K562 (cell line): ENCODE data around the gene CD38. TPM values are rescaled to one million over a fixed set of nuclear protein-coding genes. Genes with fewer than 3 reads are reported as not detected.
A peak's percentile ranks its signal among the peaks of the same experiment; 100 is the strongest.

Experiments used
- ATAC-seq: fragments of 200-7000 bp; cut with Tn5 transposase; 3 replicates; pipeline ENCODE4 v1.9.1; 2020; ENCODE audit warnings: moderate library complexity
- BruUV-seq: library from RNA; stranded (reverse); fragments of 400-500 nt; replicated peaks from 2 replicates; lab custom pipeline; 2021; lab: Mats Ljungman, UMichigan
- CTCF ChIA-PET: fragments of 300-600 bp; formaldehyde crosslinking; extraction: SDS; loops from one replicate; lab custom pipeline; 2021; ENCODE audit warnings: low intra/inter-chr PET ratio; lab: Yijun Ruan, JAX
- POLR2A ChIA-PET: fragments of 300-600, 350-650 bp; sonication (Branson Sonifier 250); formaldehyde crosslinking; extraction: SDS; loops from one replicate; lab custom pipeline; 2021; ENCODE audit warnings: antibody characterized with exemption, inconsistent platforms; lab: Yijun Ruan, JAX
- DNase-seq, 4 experiments: peaks; one replicate each; pipeline versions ENCODE4 v3.0.0 to v3.0.0-alpha.2; 2011 to 2018; ENCODE audit warnings: low spot score in 3 of 4, mixed read lengths in 3 of 4; ENCODE audit errors: extremely low read depth in 1 of 4
- FAIRE-seq: peaks from 2 replicates; lab custom pipeline; 2011; peaks lifted over from hg19 to GRCh38; lab: Jason Lieb, UNC
- H2AFZ ChIP-seq: 2 replicates; pipeline ENCODE4 v1.6.0; 2011; ENCODE audit warnings: low read depth, low read length, control low read depth, inconsistent platforms
- H3K27ac ChIP-seq: fragments of 200-600 bp; 3 replicates; pipeline ENCODE4 v1.8.0; 2011; ENCODE audit warnings: low read depth, mild to moderate bottlenecking, control low read depth, inconsistent platforms, low read length, moderate library complexity, mixed read lengths; ENCODE audit errors: extremely low read depth
- H3K27me3 ChIP-seq, 2 experiments: fragments of 300-600 bp in 1 of 2; 2 replicates in 1 of 2; 3 replicates in 1 of 2; pipeline versions ENCODE4 v1.6.0 to v1.8.0; 2011; ENCODE audit warnings: inconsistent platforms in 2 of 2, low read length in 2 of 2, mild to moderate bottlenecking in 1 of 2, mixed read lengths in 1 of 2, moderate library complexity in 1 of 2; ENCODE audit not compliant: control insufficient read depth in 2 of 2, insufficient read depth in 2 of 2
- H3K36me3 ChIP-seq: fragments of 300-600 bp; 3 replicates; pipeline ENCODE4 v1.8.0; 2011; ENCODE audit warnings: mild to moderate bottlenecking, low read length, inconsistent platforms; ENCODE audit not compliant: control insufficient read depth, insufficient read depth
- H3K4me1 ChIP-seq, 2 experiments: fragments of 200-600 bp in 1 of 2; replicated peaks in 1 of 2; 2 replicates in 1 of 2; 3 replicates in 1 of 2; pipeline versions ENCODE4 v1.5.1 to v1.8.0; 2011; ENCODE audit warnings: inconsistent platforms in 2 of 2, low read length in 2 of 2, mild to moderate bottlenecking in 1 of 2, mixed read lengths in 1 of 2, moderate library complexity in 1 of 2; ENCODE audit not compliant: control insufficient read depth in 2 of 2, insufficient read depth in 2 of 2
- H3K4me2 ChIP-seq: 2 replicates; pipeline ENCODE4 v1.6.1; 2011; ENCODE audit warnings: low read length, control low read depth, inconsistent platforms, mixed read lengths; ENCODE audit not compliant: insufficient read depth
- H3K4me3 ChIP-seq: fragments of 200-600 bp; sonication (generic), shearing (Covaris generic); 2 replicates; pipeline ENCODE4 v1.5.1; 2016; ENCODE audit warnings: control low read depth, inconsistent platforms
- H3K79me2 ChIP-seq: fragments of 200-600 bp; 3 replicates; pipeline ENCODE4 v1.8.0; 2011; ENCODE audit warnings: low read length, inconsistent platforms; ENCODE audit not compliant: control insufficient read depth, insufficient read depth
- H3K9ac ChIP-seq, 2 experiments: 2 replicates each; pipeline versions ENCODE4 v1.6.0 to v1.6.1; 2011; ENCODE audit warnings: low read depth in 2 of 2, low read length in 2 of 2, control low read depth in 1 of 2, inconsistent platforms in 1 of 2, mild to moderate bottlenecking in 1 of 2, mixed read lengths in 1 of 2; ENCODE audit not compliant: insufficient read depth in 1 of 2
- H3K9me1 ChIP-seq: one replicate; pipeline ENCODE4 v1.6.0; 2011; ENCODE audit warnings: inconsistent platforms, mild to moderate bottlenecking, low read length, moderate library complexity; ENCODE audit not compliant: control insufficient read depth, insufficient read depth
- H3K9me3 ChIP-seq: replicated peaks from 2 replicates; pipeline ENCODE4 v1.5.1; 2011; ENCODE audit warnings: low read depth, low read length, inconsistent platforms; ENCODE audit not compliant: control insufficient read depth, insufficient read depth
- H4K20me1 ChIP-seq: replicated peaks from 2 replicates; pipeline ENCODE4 v1.6.1; 2011; ENCODE audit warnings: low read length, inconsistent platforms, mixed read lengths; ENCODE audit not compliant: control insufficient read depth, insufficient read depth
- CHD2 ChIP-seq: IDR thresholded peaks from 2 replicates; pipeline ENCODE4 v1.6.1; 2011; ENCODE audit warnings: low read depth, low read length
- COPS2 ChIP-seq: fragments of 450-650 bp; conservative IDR thresholded peaks from 2 replicates; pipeline ENCODE4 v1.6.1; 2016; ENCODE audit warnings: mild to moderate bottlenecking, moderate library complexity
- CTCF ChIP-seq, 3 experiments: IDR thresholded peaks in 2 of 3; conservative IDR thresholded peaks in 1 of 3; 2 replicates each; pipeline ENCODE4 v1.5.1; 2011 to 2012; ENCODE audit warnings: low read length in 3 of 3, mild to moderate bottlenecking in 3 of 3, control low read depth in 2 of 3, improper control_type of control experiment in 1 of 3, inconsistent platforms in 1 of 3, low read depth in 1 of 3, mixed read lengths in 1 of 3, moderate library complexity in 1 of 3; ENCODE audit not compliant: insufficient read depth in 2 of 3
- DIDO1 ChIP-seq: fragments of 450-650 bp; IDR thresholded peaks from 2 replicates; pipeline ENCODE4 v1.6.1; 2016; ENCODE audit warnings: low read depth, missing biosample characterization, missing genetic modification characterization
- E2F3 ChIP-seq: fragments of 250-450 bp; sonication (Bioruptor Pico); IDR thresholded peaks from 2 replicates; pipeline ENCODE4 v1.4.0; 2020; ENCODE audit warnings: mild to moderate bottlenecking
- ELF1 ChIP-seq: fragments of 200-800 bp; sonication (Bioruptor generic); IDR thresholded peaks from 2 replicates; pipeline ENCODE4 v1.6.1; 2016; ENCODE audit warnings: missing genetic modification characterization, missing compliant biosample characterization
- HDAC8 ChIP-seq: fragments of 450-650 bp; IDR thresholded peaks from 2 replicates; pipeline ENCODE4 v1.6.1; 2016; ENCODE audit warnings: mild to moderate bottlenecking, missing genetic modification characterization, moderate library complexity, missing compliant biosample characterization
- JUND ChIP-seq, 2 experiments: IDR thresholded peaks; 2 replicates in 1 of 2; 3 replicates in 1 of 2; pipeline ENCODE4 v1.6.1; 2011; ENCODE audit warnings: borderline replicate concordance in 2 of 2, low read depth in 2 of 2, low read length in 2 of 2, improper control_type of control experiment in 1 of 2, missing biosample characterization in 1 of 2, missing genetic modification characterization in 1 of 2, missing genetic modification reagents in 1 of 2
- MCM2 ChIP-seq: fragments of 450-650 bp; IDR thresholded peaks from 2 replicates; pipeline ENCODE4 v1.6.1; 2017; ENCODE audit warnings: low read depth, mild to moderate bottlenecking
- SMC3 ChIP-seq: conservative IDR thresholded peaks from 2 replicates; pipeline ENCODE4 v1.6.1; 2011; ENCODE audit warnings: low read depth, low read length, improper control_type of control experiment; ENCODE audit not compliant: insufficient read depth
- TBP ChIP-seq: optimal IDR thresholded peaks from 2 replicates; pipeline ENCODE3; 2011; ENCODE audit warnings: low read depth, low read length, improper control_type of control experiment
- whole genome bisulfite sequencing: fragments of 100-300 bp; shearing (Covaris generic); methylation state at CpG from one replicate; pipeline ENCODE4 v1.1.6; 2016; ENCODE audit warnings: low coverage, mixed read lengths; ENCODE audit not compliant: insufficient coverage; ENCODE audit errors: missing lambda C conversion rate; 5-methylcytosine and 5-hydroxymethylcytosine counted together
- in situ Hi-C: fragments of 300-500 bp; cut with MboI; formaldehyde crosslinking; loops from 4 replicates; pipeline ENCODE4 v1.15.0; 2018; ENCODE audit warnings: inconsistent platforms, mixed read lengths
- intact Hi-C: fragments of 100-400 bp; cut with micrococcal nuclease; formaldehyde crosslinking; loops from 2 replicates; pipeline ENCODE4 v1.14.2; 2022
- polyA plus RNA-seq, 8 experiments: library from polyadenylated mRNA; depleted of rRNA in 4 of 8; stranded (reverse) in 5 of 8; unstranded in 3 of 8; fragments of >200 nt; fragmentation: Nextera tagmentation in 2 of 8; fragmentation: Illumina TruSeq in 1 of 8; extraction: Ambion mirVana in 2 of 8; extraction: Trizol in 1 of 8; gene quantifications; 2 replicates each; pipeline versions ENCODE4 v1.2.1 to v1.2.3, GENCODE V29; 2011 to 2014; ENCODE audit warnings: inconsistent platforms in 1 of 8, missing spikeins in 1 of 8
- total RNA-seq, 7 experiments: library from RNA; depleted of rRNA in 6 of 7; stranded (reverse); fragments of >200 nt in 6 of 7; fragmentation: Illumina TruSeq in 2 of 7; extraction: Trizol in 2 of 7; gene quantifications; 2 replicates each; pipeline versions ENCODE4 v1.2.1 to v1.2.3, GENCODE V29; 2011 to 2021; ENCODE audit warnings: low replicate concordance in 1 of 7
- TF ChIP-seq, protein P1 (sequence below): fragments of 450-650 bp; formaldehyde crosslinking; IDR thresholded peaks from 2 replicates; pipeline ENCODE4 v1.4.0; 2020; ENCODE audit warnings: mild to moderate bottlenecking
- TF ChIP-seq, protein P2 (sequence below), 2 experiments: fragments of 450-650 bp; IDR thresholded peaks; 2 replicates each; pipeline ENCODE4 v1.6.1; 2018; ENCODE audit warnings: mild to moderate bottlenecking in 2 of 2, low read depth in 1 of 2; ENCODE audit not compliant: partially characterized antibody in 2 of 2

Gene CD38
- total and polyA plus RNA-seq, 9 of the 15 experiments (the other 6 are each of a cell fraction or from before 2014, with no cell fraction given), result 0.04 to 0.06 (median 0.04) TPM; not detected in 5

DNA sequence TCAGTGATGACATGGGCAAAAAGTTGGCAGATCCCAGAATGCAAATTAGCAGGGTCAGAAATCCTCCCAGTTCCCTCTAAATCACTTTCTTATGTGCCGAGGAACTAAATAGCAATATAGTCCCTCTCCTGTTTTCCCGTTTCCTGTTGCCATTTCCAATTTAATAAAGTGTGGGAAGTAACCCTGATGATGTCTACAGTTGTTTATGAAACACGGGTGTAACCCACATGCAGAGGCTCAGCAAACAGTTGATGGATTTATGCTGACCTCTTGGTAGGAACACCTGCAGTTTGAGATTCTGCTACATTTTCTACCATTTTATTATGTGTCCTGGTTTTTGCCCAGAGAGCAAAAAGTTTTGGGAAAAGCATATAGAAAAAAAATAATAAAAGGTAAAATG, 103.7 kb downstream of the CD38 start (continued):
- TF ChIP-seq, protein P1, sequence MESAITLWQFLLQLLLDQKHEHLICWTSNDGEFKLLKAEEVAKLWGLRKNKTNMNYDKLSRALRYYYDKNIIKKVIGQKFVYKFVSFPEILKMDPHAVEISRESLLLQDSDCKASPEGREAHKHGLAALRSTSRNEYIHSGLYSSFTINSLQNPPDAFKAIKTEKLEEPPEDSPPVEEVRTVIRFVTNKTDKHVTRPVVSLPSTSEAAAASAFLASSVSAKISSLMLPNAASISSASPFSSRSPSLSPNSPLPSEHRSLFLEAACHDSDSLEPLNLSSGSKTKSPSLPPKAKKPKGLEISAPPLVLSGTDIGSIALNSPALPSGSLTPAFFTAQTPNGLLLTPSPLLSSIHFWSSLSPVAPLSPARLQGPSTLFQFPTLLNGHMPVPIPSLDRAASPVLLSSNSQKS (CRISPR knock-in tag), result no peak
- TF ChIP-seq MCM2, result no peak
- TF ChIP-seq CHD2, result no peak
- TF ChIP-seq ELF1, result no peak
- TF ChIP-seq, all 486 proteins: peak for 0

- peak; percentile 44 to 70 (median 50) for DNase-seq
- no peaks in the 10 kb centered on the region for H3K4me1 ChIP-seq
- no peak overlapping the region for H3K4me3 ChIP-seq
- POLR2A ChIA-PET, result interaction anchor here (0.8 kb wide), 1 partner anchor 1736 kb away, joined by 3 read pairs; no protein-coding TSS in a partner anchor
- H3K9ac ChIP-seq, result no peak overlapping the region
- H3K27me3 ChIP-seq, result no peaks in the 10 kb centered on the region; a peak in 1 of 5 replicates
- CTCF ChIA-PET, result interaction anchor here (1.6 to 2.0 kb wide), 2 partner anchors 74 to 76 kb away, joined by 3 to 10 read pairs; no protein-coding TSS in a partner anchor
- H4K20me1 ChIP-seq, result no peaks in the 10 kb centered on the region
- 0% methylated on average over 1 of the region's 1 CpG for WGBS
- BruUV-seq, result no TSS peak
- no peaks in the 10 kb centered on the region for H3K36me3 ChIP-seq
- H3K9me1 ChIP-seq, result no peaks in the 10 kb centered on the region
- no peaks in the 10 kb centered on the region for H3K79me2 ChIP-seq
- H3K27ac ChIP-seq, result no peak overlapping the region
- in situ Hi-C loops, result no loop called here
- no peaks in the 10 kb centered on the region for H3K9me3 ChIP-seq
- no peak overlapping the region for H3K4me2 ChIP-seq
- intact Hi-C loops, result loop anchor here (1.0 to 10.0 kb wide), 4 partner anchors 74 to 382 kb away; no protein-coding TSS in a partner anchor
- H2AFZ ChIP-seq, result no peak overlapping the region
- peak; percentile 92 for FAIRE-seq
- ATAC-seq, result peak; percentile 96
- TF ChIP-seq CTCF (IDR thresholded peaks at IDR 0.05 in 2 of 3, conservative IDR thresholded peaks at IDR 0.05 in 1 of 3; ENCODE audit: insufficient read depth in 2 of 3, low read depth in 1 of 3, low read length in 3 of 3) (peak; percentile 76 to 78 (median 78)), COPS2 (no peak), TBP (no peak), DIDO1 (no peak), JUND (IDR thresholded peaks at IDR 0.05; ENCODE audit: borderline replicate concordance, low read depth, low read length) (no peak), JUND (tag; IDR thresholded peaks at IDR 0.05; ENCODE audit: borderline replicate concordance, low read depth, low read length) (no peak), SMC3 (peak; percentile 79), HDAC8 (tag) (no peak), E2F3 (CRISPR knock-in tag) (no peak)
- TF ChIP-seq, protein P2, sequence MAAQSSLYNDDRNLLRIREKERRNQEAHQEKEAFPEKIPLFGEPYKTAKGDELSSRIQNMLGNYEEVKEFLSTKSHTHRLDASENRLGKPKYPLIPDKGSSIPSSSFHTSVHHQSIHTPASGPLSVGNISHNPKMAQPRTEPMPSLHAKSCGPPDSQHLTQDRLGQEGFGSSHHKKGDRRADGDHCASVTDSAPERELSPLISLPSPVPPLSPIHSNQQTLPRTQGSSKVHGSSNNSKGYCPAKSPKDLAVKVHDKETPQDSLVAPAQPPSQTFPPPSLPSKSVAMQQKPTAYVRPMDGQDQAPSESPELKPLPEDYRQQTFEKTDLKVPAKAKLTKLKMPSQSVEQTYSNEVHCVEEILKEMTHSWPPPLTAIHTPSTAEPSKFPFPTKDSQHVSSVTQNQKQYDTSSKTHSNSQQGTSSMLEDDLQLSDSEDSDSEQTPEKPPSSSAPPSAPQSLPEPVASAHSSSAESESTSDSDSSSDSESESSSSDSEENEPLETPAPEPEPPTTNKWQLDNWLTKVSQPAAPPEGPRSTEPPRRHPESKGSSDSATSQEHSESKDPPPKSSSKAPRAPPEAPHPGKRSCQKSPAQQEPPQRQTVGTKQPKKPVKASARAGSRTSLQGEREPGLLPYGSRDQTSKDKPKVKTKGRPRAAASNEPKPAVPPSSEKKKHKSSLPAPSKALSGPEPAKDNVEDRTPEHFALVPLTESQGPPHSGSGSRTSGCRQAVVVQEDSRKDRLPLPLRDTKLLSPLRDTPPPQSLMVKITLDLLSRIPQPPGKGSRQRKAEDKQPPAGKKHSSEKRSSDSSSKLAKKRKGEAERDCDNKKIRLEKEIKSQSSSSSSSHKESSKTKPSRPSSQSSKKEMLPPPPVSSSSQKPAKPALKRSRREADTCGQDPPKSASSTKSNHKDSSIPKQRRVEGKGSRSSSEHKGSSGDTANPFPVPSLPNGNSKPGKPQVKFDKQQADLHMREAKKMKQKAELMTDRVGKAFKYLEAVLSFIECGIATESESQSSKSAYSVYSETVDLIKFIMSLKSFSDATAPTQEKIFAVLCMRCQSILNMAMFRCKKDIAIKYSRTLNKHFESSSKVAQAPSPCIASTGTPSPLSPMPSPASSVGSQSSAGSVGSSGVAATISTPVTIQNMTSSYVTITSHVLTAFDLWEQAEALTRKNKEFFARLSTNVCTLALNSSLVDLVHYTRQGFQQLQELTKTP (IDR thresholded peaks at IDR 0.05; ENCODE audit: low read depth in 1 of 2, partially characterized antibody in 2 of 2), result no peak
Measured at GRCh38 chr4:15882675-15883086, 104.6 kb downstream of the CD38 start.
